ENCODE measurements around the gene GXYLT1. TPM values are rescaled to one million over a fixed set of nuclear protein-coding genes. Genes with fewer than 3 reads are reported as not detected.

Gene GXYLT1
- total and polyA plus RNA-seq, 2 experiments from 2014 or later = 3.9 to 13.4 TPM

DNA sequence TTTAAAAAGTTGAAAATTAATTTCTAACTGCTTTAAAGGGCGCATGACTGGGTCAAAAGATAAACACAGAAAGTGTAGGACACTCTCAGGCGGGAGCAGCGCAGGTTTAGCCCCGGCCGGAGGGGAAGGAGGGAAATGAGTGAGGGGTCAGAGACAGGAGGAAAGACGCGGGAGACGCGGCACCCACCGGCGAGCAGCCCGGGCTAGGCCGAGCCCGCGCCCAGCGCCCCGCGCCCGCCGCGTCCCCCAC lies 591 bp downstream of the GXYLT1 start:
- peak; percentile 50; the same call in 2 of the 3 replicates for ATAC-seq
- Histone ChIP-seq H2AFZ (peak overlapping the region; percentile 78; the same call in 1 of the 2 replicates), H3K79me2 (replicated peaks; ENCODE audit: insufficient read depth) (peaks cover 45% of the 10 kb centered on the region), H3K27me3 (ENCODE audit: insufficient read depth) (peaks cover 50% of the 10 kb centered on the region), H3F3A (replicated peaks; ENCODE audit: low read depth) (peaks cover 14% of the 10 kb centered on the region; the same call in 1 of the 2 replicates), H3K27ac (ENCODE audit: low read depth) (no peak overlapping the region), H4K20me1 (replicated peaks; ENCODE audit: insufficient read depth) (peaks cover 19% of the 10 kb centered on the region; the same call in 1 of the 2 replicates), H3K4me1 (ENCODE audit: insufficient read depth) (peaks cover 23% of the 10 kb centered on the region), H3K36me3 (ENCODE audit: insufficient read depth) (no peaks in the 10 kb centered on the region), H3K4me3 (peak overlapping the region; percentile 59), H3K9me2 (ENCODE audit: insufficient read depth) (no peaks in the 10 kb centered on the region), H3K4me2 (peak overlapping the region; percentile 76)
- TF ChIP-seq, protein P1, sequence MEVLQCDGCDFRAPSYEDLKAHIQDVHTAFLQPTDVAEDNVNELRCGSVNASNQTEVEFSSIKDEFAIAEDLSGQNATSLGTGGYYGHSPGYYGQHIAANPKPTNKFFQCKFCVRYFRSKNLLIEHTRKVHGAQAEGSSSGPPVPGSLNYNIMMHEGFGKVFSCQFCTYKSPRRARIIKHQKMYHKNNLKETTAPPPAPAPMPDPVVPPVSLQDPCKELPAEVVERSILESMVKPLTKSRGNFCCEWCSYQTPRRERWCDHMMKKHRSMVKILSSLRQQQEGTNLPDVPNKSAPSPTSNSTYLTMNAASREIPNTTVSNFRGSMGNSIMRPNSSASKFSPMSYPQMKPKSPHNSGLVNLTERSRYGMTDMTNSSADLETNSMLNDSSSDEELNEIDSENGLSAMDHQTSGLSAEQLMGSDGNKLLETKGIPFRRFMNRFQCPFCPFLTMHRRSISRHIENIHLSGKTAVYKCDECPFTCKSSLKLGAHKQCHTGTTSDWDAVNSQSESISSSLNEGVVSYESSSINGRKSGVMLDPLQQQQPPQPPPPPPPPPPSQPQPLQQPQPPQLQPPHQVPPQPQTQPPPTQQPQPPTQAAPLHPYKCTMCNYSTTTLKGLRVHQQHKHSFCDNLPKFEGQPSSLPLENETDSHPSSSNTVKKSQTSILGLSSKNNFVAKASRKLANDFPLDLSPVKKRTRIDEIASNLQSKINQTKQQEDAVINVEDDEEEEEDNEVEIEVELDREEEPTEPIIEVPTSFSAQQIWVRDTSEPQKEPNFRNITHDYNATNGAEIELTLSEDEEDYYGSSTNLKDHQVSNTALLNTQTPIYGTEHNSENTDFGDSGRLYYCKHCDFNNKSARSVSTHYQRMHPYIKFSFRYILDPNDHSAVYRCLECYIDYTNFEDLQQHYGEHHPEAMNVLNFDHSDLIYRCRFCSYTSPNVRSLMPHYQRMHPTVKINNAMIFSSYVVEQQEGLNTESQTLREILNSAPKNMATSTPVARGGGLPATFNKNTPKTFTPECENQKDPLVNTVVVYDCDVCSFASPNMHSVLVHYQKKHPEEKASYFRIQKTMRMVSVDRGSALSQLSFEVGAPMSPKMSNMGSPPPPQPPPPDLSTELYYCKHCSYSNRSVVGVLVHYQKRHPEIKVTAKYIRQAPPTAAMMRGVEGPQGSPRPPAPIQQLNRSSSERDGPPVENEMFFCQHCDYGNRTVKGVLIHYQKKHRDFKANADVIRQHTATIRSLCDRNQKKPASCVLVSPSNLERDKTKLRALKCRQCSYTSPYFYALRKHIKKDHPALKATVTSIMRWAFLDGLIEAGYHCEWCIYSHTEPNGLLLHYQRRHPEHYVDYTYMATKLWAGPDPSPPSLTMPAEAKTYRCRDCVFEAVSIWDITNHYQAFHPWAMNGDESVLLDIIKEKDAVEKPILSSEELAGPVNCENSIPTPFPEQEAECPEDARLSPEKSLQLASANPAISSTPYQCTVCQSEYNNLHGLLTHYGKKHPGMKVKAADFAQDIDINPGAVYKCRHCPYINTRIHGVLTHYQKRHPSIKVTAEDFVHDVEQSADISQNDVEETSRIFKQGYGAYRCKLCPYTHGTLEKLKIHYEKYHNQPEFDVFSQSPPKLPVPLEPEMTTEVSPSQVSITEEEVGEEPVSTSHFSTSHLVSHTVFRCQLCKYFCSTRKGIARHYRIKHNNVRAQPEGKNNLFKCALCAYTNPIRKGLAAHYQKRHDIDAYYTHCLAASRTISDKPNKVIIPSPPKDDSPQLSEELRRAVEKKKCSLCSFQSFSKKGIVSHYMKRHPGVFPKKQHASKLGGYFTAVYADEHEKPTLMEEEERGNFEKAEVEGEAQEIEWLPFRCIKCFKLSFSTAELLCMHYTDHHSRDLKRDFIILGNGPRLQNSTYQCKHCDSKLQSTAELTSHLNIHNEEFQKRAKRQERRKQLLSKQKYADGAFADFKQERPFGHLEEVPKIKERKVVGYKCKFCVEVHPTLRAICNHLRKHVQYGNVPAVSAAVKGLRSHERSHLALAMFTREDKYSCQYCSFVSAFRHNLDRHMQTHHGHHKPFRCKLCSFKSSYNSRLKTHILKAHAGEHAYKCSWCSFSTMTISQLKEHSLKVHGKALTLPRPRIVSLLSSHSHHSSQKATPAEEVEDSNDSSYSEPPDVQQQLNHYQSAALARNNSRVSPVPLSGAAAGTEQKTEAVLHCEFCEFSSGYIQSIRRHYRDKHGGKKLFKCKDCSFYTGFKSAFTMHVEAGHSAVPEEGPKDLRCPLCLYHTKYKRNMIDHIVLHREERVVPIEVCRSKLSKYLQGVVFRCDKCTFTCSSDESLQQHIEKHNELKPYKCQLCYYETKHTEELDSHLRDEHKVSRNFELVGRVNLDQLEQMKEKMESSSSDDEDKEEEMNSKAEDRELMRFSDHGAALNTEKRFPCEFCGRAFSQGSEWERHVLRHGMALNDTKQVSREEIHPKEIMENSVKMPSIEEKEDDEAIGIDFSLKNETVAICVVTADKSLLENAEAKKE (CRISPR knock-in tag; IDR thresholded peaks at IDR 0.05) = no peak
- TF ChIP-seq CREB1 (CRISPR knock-in tag; IDR thresholded peaks at IDR 0.05; ENCODE audit: low read depth) = no peak
- no peak for TF ChIP-seq EZH2phosphoT487 (IDR thresholded peaks at IDR 0.05; ENCODE audit: unreplicated experiment)
- TF ChIP-seq, protein P2, sequence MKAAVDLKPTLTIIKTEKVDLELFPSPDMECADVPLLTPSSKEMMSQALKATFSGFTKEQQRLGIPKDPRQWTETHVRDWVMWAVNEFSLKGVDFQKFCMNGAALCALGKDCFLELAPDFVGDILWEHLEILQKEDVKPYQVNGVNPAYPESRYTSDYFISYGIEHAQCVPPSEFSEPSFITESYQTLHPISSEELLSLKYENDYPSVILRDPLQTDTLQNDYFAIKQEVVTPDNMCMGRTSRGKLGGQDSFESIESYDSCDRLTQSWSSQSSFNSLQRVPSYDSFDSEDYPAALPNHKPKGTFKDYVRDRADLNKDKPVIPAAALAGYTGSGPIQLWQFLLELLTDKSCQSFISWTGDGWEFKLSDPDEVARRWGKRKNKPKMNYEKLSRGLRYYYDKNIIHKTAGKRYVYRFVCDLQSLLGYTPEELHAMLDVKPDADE (IDR thresholded peaks at IDR 0.05) = no peak
- TF ChIP-seq, protein P3, sequence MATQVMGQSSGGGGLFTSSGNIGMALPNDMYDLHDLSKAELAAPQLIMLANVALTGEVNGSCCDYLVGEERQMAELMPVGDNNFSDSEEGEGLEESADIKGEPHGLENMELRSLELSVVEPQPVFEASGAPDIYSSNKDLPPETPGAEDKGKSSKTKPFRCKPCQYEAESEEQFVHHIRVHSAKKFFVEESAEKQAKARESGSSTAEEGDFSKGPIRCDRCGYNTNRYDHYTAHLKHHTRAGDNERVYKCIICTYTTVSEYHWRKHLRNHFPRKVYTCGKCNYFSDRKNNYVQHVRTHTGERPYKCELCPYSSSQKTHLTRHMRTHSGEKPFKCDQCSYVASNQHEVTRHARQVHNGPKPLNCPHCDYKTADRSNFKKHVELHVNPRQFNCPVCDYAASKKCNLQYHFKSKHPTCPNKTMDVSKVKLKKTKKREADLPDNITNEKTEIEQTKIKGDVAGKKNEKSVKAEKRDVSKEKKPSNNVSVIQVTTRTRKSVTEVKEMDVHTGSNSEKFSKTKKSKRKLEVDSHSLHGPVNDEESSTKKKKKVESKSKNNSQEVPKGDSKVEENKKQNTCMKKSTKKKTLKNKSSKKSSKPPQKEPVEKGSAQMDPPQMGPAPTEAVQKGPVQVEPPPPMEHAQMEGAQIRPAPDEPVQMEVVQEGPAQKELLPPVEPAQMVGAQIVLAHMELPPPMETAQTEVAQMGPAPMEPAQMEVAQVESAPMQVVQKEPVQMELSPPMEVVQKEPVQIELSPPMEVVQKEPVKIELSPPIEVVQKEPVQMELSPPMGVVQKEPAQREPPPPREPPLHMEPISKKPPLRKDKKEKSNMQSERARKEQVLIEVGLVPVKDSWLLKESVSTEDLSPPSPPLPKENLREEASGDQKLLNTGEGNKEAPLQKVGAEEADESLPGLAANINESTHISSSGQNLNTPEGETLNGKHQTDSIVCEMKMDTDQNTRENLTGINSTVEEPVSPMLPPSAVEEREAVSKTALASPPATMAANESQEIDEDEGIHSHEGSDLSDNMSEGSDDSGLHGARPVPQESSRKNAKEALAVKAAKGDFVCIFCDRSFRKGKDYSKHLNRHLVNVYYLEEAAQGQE (IDR thresholded peaks at IDR 0.05; ENCODE audit: unreplicated experiment) = no peak
- no peak for TF ChIP-seq NANOG (IDR thresholded peaks at IDR 0.05; ENCODE audit: borderline replicate concordance)
- no peak for TF ChIP-seq STAT1 (IDR thresholded peaks at IDR 0.05; ENCODE audit: unreplicated experiment)
- TF ChIP-seq, protein P4, sequence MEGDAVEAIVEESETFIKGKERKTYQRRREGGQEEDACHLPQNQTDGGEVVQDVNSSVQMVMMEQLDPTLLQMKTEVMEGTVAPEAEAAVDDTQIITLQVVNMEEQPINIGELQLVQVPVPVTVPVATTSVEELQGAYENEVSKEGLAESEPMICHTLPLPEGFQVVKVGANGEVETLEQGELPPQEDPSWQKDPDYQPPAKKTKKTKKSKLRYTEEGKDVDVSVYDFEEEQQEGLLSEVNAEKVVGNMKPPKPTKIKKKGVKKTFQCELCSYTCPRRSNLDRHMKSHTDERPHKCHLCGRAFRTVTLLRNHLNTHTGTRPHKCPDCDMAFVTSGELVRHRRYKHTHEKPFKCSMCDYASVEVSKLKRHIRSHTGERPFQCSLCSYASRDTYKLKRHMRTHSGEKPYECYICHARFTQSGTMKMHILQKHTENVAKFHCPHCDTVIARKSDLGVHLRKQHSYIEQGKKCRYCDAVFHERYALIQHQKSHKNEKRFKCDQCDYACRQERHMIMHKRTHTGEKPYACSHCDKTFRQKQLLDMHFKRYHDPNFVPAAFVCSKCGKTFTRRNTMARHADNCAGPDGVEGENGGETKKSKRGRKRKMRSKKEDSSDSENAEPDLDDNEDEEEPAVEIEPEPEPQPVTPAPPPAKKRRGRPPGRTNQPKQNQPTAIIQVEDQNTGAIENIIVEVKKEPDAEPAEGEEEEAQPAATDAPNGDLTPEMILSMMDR (conservative IDR thresholded peaks at IDR 0.05; ENCODE audit: low read depth in 2 of 2) = no peak
- TF ChIP-seq POLR2AphosphoS5 (IDR thresholded peaks at IDR 0.05; ENCODE audit: low read depth) = no peak
- no peak for TF ChIP-seq EZH2 (IDR thresholded peaks at IDR 0.05; ENCODE audit: low read depth, unreplicated experiment)
- no peak for TF ChIP-seq ZNF114 (CRISPR knock-in tag; IDR thresholded peaks at IDR 0.05)
- no peak for TF ChIP-seq ZNF331 (CRISPR knock-in tag; IDR thresholded peaks at IDR 0.05; ENCODE audit: low read depth)
- TF ChIP-seq JUNB (IDR thresholded peaks at IDR 0.05; ENCODE audit: unreplicated experiment) = no peak
- no peak for DNase-seq (ENCODE audit: low spot score)
- Mint-ChIP-seq H3K27me3 (ENCODE audit: insufficient read depth, low read depth, poor library complexity) (peaks cover 6% of the 10 kb centered on the region), H3K9me3 (no peaks in the 10 kb centered on the region; the same call in 2 of the 3 replicates), H3K27ac (peak overlapping the region; percentile 66; the same call in 1 of the 2 replicates), H3K4me3 (peak overlapping the region; percentile 91), H3K4me1 (peaks cover 25% of the 10 kb centered on the region), H3K36me3 (ENCODE audit: low read depth) (no peaks in the 10 kb centered on the region; the same call in 2 of the 3 replicates)
